MM.1S (cell line): ENCODE results near the gene PIK3R3.

Experiments
- DNase-seq: peaks from one replicate; pipeline ENCODE4 v3.0.0-alpha.2; 2015
- H2AFZ ChIP-seq: fragments of 300-600 bp; sonication (generic); 2 replicates; pipeline ENCODE4 v1.6.0; 2016; ENCODE audit warnings: antibody characterized with exemption, low read length
- H3F3A ChIP-seq: fragments of 300-600 bp; sonication (generic); 2 replicates; pipeline ENCODE4 v1.6.1; 2016; ENCODE audit warnings: mild to moderate bottlenecking, antibody characterized with exemption, low read length, moderate library complexity, mixed read lengths; ENCODE audit not compliant: insufficient read depth
- H3K27ac ChIP-seq: fragments of 300-600 bp; sonication (generic); 2 replicates; pipeline ENCODE4 v1.5.1; 2016; ENCODE audit warnings: mild to moderate bottlenecking, low read length
- H3K27me3 ChIP-seq: fragments of 300-600 bp; sonication (generic); replicated peaks from 2 replicates; pipeline ENCODE4 v1.6.0; 2016; ENCODE audit warnings: low read length; ENCODE audit not compliant: insufficient read depth
- H3K36me3 ChIP-seq: fragments of 300-600 bp; sonication (generic); replicated peaks from 2 replicates; pipeline ENCODE4 v1.6.1; 2016; ENCODE audit warnings: mild to moderate bottlenecking, low read length, mixed read lengths; ENCODE audit not compliant: insufficient read depth
- H3K4me1 ChIP-seq: fragments of 300-600 bp; sonication (generic); 2 replicates; pipeline ENCODE4 v1.6.1; 2016; ENCODE audit warnings: low read length, mixed read lengths
- H3K4me2 ChIP-seq: fragments of 300-600 bp; sonication (generic); 2 replicates; pipeline ENCODE4 v1.6.0; 2016; ENCODE audit warnings: low read depth, low read length
- H3K4me3 ChIP-seq: fragments of 300-600 bp; sonication (generic); 2 replicates; pipeline ENCODE4 v1.5.1; 2016; ENCODE audit warnings: low read length, mixed read lengths
- H3K79me2 ChIP-seq: fragments of 300-600 bp; sonication (generic); 2 replicates; pipeline ENCODE4 v1.6.1; 2016; ENCODE audit warnings: mixed run types, low read length, mixed read lengths
- H3K9ac ChIP-seq: fragments of 300-600 bp; sonication (generic); 2 replicates; pipeline ENCODE4 v1.6.1; 2016; ENCODE audit warnings: low read length, mixed read lengths
- H3K9me2 ChIP-seq: fragments of 300-600 bp; sonication (generic); replicated peaks from 2 replicates; pipeline ENCODE4 v1.6.1; 2016; ENCODE audit warnings: mild to moderate bottlenecking, low read length, mixed read lengths; ENCODE audit not compliant: insufficient read depth
- H3K9me3 ChIP-seq: fragments of 300-600 bp; sonication (generic); replicated peaks from 2 replicates; pipeline ENCODE4 v1.6.1; 2016; ENCODE audit warnings: mild to moderate bottlenecking, low read length, mixed read lengths; ENCODE audit not compliant: insufficient read depth
- H4K20me1 ChIP-seq: fragments of 300-600 bp; sonication (generic); 2 replicates; pipeline ENCODE4 v1.6.1; 2016; ENCODE audit warnings: mild to moderate bottlenecking, low read length, moderate library complexity, mixed read lengths; ENCODE audit not compliant: insufficient read depth
- CTCF ChIP-seq: fragments of 300-600 bp; sonication (generic); IDR thresholded peaks from 2 replicates; pipeline ENCODE4 v1.5.1; 2016; ENCODE audit warnings: antibody characterized with exemption, low read length, mixed read lengths
- EZH2 ChIP-seq: fragments of 300-600 bp; sonication (generic); optimal IDR thresholded peaks from 2 replicates; pipeline ENCODE3; 2017; ENCODE audit warnings: low read depth, mild to moderate bottlenecking, antibody characterized with exemption, low read length, mixed read lengths
- EZH2phosphoT487 ChIP-seq: fragments of 300-600 bp; sonication (generic); IDR thresholded peaks from 2 replicates; pipeline ENCODE4 v1.6.1; 2018; ENCODE audit warnings: antibody characterized with exemption, low read length

The PIK3R3 gene

GRCh38 chr1:46179138-46180081, 47.0 kb upstream of the PIK3R3 start:
- H3K4me3 ChIP-seq, result no peak overlapping the region
- no peaks in the 10 kb centered on the region for H3K9me3 ChIP-seq
- no peaks in the 10 kb centered on the region for H3K4me1 ChIP-seq
- H3F3A ChIP-seq, result no peaks in the 10 kb centered on the region
- H2AFZ ChIP-seq, result peak overlapping the region; percentile 48
- no peak overlapping the region for H3K27ac ChIP-seq
- H3K9ac ChIP-seq, result no peak overlapping the region
- H3K79me2 ChIP-seq, result no peaks in the 10 kb centered on the region
- H3K27me3 ChIP-seq, result no peaks in the 10 kb centered on the region
- peak overlapping the region; percentile 8; the same call in 1 of the 2 replicates for H3K4me2 ChIP-seq
- TF ChIP-seq EZH2 (no peak), EZH2phosphoT487 (no peak), CTCF (peak; percentile 97)
- peak; percentile 62 for DNase-seq
- no peaks in the 10 kb centered on the region for H3K36me3 ChIP-seq
- H3K9me2 ChIP-seq, result no peaks in the 10 kb centered on the region
- H4K20me1 ChIP-seq, result no peaks in the 10 kb centered on the region

GRCh38 chr1:46176211-46176865, 43.9 kb upstream of the PIK3R3 start, which contains the start of gene P3R3URF:
Gene P3R3URF (minus strand): TSS chr1:46176488. CDS start chr1:46176471, 17 bp downstream.
- no peaks in the 10 kb centered on the region for H3K9me3 ChIP-seq
- H3K79me2 ChIP-seq, result no peaks in the 10 kb centered on the region
- H3K4me2 ChIP-seq, result no peak within 1 kb of the TSS
- no peaks in the 10 kb centered on the region for H3K36me3 ChIP-seq
- H4K20me1 ChIP-seq, result no peaks in the 10 kb centered on the region
- H2AFZ ChIP-seq, result no peak within 1 kb of the TSS
- no peaks in the 10 kb centered on the region; the same call in 1 of the 2 replicates for H3K4me1 ChIP-seq
- H3K9me2 ChIP-seq, result no peaks in the 10 kb centered on the region
- no peak for TF ChIP-seq EZH2
- no peak for TF ChIP-seq EZH2phosphoT487
- TF ChIP-seq CTCF, result no peak
- no peak within 1 kb of the TSS for H3K27ac ChIP-seq
- no peaks in the 10 kb centered on the region for H3F3A ChIP-seq
- H3K27me3 ChIP-seq, result no peaks in the 10 kb centered on the region
- no peak within 1 kb of the TSS for H3K9ac ChIP-seq
- H3K4me3 ChIP-seq, result no peak within 1 kb of the TSS
- DNase-seq, result no peak

GRCh38 chr1:46175243-46175642, 42.8 kb upstream of the PIK3R3 start:
- Histone ChIP-seq H2AFZ (no peak overlapping the region), H3K9me3 (no peaks in the 10 kb centered on the region), H4K20me1 (no peaks in the 10 kb centered on the region), H3F3A (no peaks in the 10 kb centered on the region), H3K4me1 (no peaks in the 10 kb centered on the region; the same call in 1 of the 2 replicates), H3K27me3 (no peaks in the 10 kb centered on the region), H3K79me2 (no peaks in the 10 kb centered on the region), H3K9ac (no peak overlapping the region), H3K36me3 (no peaks in the 10 kb centered on the region), H3K9me2 (no peaks in the 10 kb centered on the region), H3K27ac (no peak overlapping the region), H3K4me3 (no peak overlapping the region), H3K4me2 (no peak overlapping the region)
- no peak for DNase-seq
- no peak for TF ChIP-seq CTCF
- no peak for TF ChIP-seq EZH2
- no peak for TF ChIP-seq EZH2phosphoT487
